ENCODE data around the gene RAC3.

RAC3 gene

DNA sequence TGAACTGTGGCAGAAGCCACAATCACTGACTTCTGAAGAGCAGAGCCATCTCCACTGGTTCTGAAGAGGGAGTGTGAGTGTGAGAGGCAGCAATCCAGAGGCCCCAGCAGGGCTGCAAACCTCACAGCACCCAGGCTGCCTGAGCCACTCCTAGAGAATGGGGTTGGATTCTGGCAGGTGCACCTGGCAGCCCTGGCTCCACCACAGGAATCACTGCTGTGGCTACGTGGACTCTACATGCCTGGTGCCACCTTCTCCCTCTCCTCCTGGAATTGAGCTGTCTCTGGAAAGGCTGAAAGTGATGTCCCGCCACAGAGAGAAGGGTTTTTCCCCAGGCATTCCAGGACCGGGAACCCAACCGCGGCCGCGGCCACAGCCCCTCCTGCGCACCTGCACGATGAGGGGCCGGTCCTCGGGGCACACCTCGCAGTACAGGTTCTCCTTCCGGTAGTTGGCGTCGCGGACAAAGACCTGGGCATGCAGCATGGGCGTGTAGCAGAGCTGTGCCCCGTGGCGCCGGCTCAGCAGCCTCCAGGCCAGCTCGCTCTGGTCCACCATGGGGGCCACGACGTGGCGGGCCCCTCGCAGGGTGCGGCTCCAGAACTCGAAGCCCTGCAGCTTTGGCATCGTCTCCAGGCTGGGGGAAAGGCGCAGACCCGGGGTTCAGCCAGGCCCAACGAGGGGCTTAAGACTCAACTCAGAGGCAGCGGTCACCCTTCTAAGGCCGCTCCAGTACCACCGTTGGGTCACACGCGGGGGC, 33.1 kb downstream of the RAC3 start:
- H3K9me3 ChIP-seq (ENCODE audit: insufficient read depth, low read length) = no peaks in the 10 kb centered on the region
- peaks cover 8% of the 10 kb centered on the region; the same call in 1 of the 2 replicates for H3K79me2 ChIP-seq (ENCODE audit: insufficient read depth, low read length)
- peak overlapping the region; percentile 59 for H3K4me3 ChIP-seq (ENCODE audit: insufficient read depth, low read length, poor library complexity, severe bottlenecking)
- no peaks in the 10 kb centered on the region for H3K36me3 ChIP-seq (ENCODE audit: low read length)
- H3K27me3 ChIP-seq (ENCODE audit: low read length) = no peaks in the 10 kb centered on the region
- peak overlapping the region; percentile 92 for H3K9ac ChIP-seq (ENCODE audit: low read length)
- H3F3A ChIP-seq (ENCODE audit: insufficient read depth) = no peaks in the 10 kb centered on the region
- no peak overlapping the region for H2AFZ ChIP-seq (ENCODE audit: low read depth, low read length, severe bottlenecking)
- H3K9me2 ChIP-seq (replicated peaks; ENCODE audit: insufficient read depth, low read length) = no peaks in the 10 kb centered on the region
- no peaks in the 10 kb centered on the region for H4K20me1 ChIP-seq (ENCODE audit: low read depth, low read length)
- TF ChIP-seq EZH2phosphoT487 (conservative IDR thresholded peaks at IDR 0.05; ENCODE audit: low read length) = no peak
- TF ChIP-seq, protein P1, sequence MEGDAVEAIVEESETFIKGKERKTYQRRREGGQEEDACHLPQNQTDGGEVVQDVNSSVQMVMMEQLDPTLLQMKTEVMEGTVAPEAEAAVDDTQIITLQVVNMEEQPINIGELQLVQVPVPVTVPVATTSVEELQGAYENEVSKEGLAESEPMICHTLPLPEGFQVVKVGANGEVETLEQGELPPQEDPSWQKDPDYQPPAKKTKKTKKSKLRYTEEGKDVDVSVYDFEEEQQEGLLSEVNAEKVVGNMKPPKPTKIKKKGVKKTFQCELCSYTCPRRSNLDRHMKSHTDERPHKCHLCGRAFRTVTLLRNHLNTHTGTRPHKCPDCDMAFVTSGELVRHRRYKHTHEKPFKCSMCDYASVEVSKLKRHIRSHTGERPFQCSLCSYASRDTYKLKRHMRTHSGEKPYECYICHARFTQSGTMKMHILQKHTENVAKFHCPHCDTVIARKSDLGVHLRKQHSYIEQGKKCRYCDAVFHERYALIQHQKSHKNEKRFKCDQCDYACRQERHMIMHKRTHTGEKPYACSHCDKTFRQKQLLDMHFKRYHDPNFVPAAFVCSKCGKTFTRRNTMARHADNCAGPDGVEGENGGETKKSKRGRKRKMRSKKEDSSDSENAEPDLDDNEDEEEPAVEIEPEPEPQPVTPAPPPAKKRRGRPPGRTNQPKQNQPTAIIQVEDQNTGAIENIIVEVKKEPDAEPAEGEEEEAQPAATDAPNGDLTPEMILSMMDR (IDR thresholded peaks at IDR 0.05; ENCODE audit: insufficient read depth, low read length, poor library complexity, severe bottlenecking) = no peak
- H3K4me2 ChIP-seq (ENCODE audit: low read depth, low read length, poor library complexity, severe bottlenecking) = peak overlapping the region; percentile 62
- peak overlapping the region; percentile 39 for H3K27ac ChIP-seq (ENCODE audit: low read depth, low read length)

DNA sequence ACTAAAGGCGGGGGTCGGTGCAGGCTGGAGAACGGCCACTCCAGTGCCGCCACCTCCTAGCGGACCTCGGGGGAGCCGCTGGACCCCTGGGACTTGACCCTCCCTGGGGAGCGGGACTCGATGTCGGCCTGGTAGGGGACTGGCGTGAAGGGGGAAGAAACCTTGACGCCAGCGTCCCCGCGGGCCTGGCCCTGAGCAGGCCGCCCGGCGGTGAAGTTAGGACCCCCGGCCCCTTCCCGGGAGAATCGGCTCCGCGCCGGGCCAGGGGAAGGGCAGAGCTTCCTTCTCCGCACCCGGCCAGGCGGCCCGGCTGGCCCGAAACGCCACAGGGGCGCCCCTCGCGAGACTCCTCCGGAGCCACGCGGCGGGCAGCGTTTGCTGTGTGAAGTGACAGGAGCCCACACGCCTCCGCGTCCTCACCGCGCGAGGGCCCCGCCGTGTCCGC, 33.7 kb downstream of the RAC3 start:
- H3F3A ChIP-seq (ENCODE audit: insufficient read depth) = no peaks in the 10 kb centered on the region
- H3K27me3 ChIP-seq (ENCODE audit: low read length) = no peaks in the 10 kb centered on the region
- H2AFZ ChIP-seq (ENCODE audit: low read depth, low read length, severe bottlenecking) = no peak overlapping the region

GRCh38 chr17:82065638-82066303, 34.3 kb downstream of the RAC3 start, which contains the start of gene DUS1L:
DUS1L (minus strand) TSS chr17:82065804; CDS start chr17:82065059, 745 bp downstream.
- Histone ChIP-seq H2AFZ (ENCODE audit: low read depth, low read length, severe bottlenecking) (peak within 1 kb of the TSS; percentile 75), H3K27me3 (ENCODE audit: low read length) (no peaks in the 10 kb centered on the region), H3K27ac (ENCODE audit: low read depth, low read length) (peak within 1 kb of the TSS; percentile 39), H4K20me1 (ENCODE audit: low read depth, low read length) (no peaks in the 10 kb centered on the region), H3K36me3 (ENCODE audit: low read length) (no peaks in the 10 kb centered on the region), H3K4me3 (ENCODE audit: insufficient read depth, low read length, poor library complexity, severe bottlenecking) (peak within 1 kb of the TSS; percentile 59), H3F3A (ENCODE audit: insufficient read depth) (no peaks in the 10 kb centered on the region), H3K9me2 (replicated peaks; ENCODE audit: insufficient read depth, low read length) (no peaks in the 10 kb centered on the region), H3K9ac (ENCODE audit: low read length) (peak within 1 kb of the TSS; percentile 92), H3K9me3 (ENCODE audit: insufficient read depth, low read length) (no peaks in the 10 kb centered on the region), H3K4me2 (ENCODE audit: low read depth, low read length, poor library complexity, severe bottlenecking) (peak within 1 kb of the TSS; percentile 85), H3K79me2 (ENCODE audit: insufficient read depth, low read length) (peaks cover 8% of the 10 kb centered on the region; the same call in 1 of the 2 replicates)
- no peak for TF ChIP-seq EZH2phosphoT487 (conservative IDR thresholded peaks at IDR 0.05; ENCODE audit: low read length)
- TF ChIP-seq, protein P1 (IDR thresholded peaks at IDR 0.05; ENCODE audit: insufficient read depth, low read length, poor library complexity, severe bottlenecking) = no peak

More for the DNA sequence above, 33.7 kb downstream of the RAC3 start:
- peak overlapping the region; percentile 59 for H3K4me3 ChIP-seq (ENCODE audit: insufficient read depth, low read length, poor library complexity, severe bottlenecking)
- H3K9me2 ChIP-seq (replicated peaks; ENCODE audit: insufficient read depth, low read length) = no peaks in the 10 kb centered on the region
- H3K4me2 ChIP-seq (ENCODE audit: low read depth, low read length, poor library complexity, severe bottlenecking) = peak overlapping the region; percentile 62
- H3K9ac ChIP-seq (ENCODE audit: low read length) = peak overlapping the region; percentile 92
- H3K27ac ChIP-seq (ENCODE audit: low read depth, low read length) = peak overlapping the region; percentile 39
- peaks cover 8% of the 10 kb centered on the region; the same call in 1 of the 2 replicates for H3K79me2 ChIP-seq (ENCODE audit: insufficient read depth, low read length)
- no peak for TF ChIP-seq EZH2phosphoT487 (conservative IDR thresholded peaks at IDR 0.05; ENCODE audit: low read length)
- TF ChIP-seq, protein P1 (IDR thresholded peaks at IDR 0.05; ENCODE audit: insufficient read depth, low read length, poor library complexity, severe bottlenecking) = no peak
- no peaks in the 10 kb centered on the region for H3K36me3 ChIP-seq (ENCODE audit: low read length)
- no peaks in the 10 kb centered on the region for H4K20me1 ChIP-seq (ENCODE audit: low read depth, low read length)
- no peaks in the 10 kb centered on the region for H3K9me3 ChIP-seq (ENCODE audit: insufficient read depth, low read length)
